ENCODE results near the gene DNAJC18.
"Not testable (repeated sequence)": the region's sequence is repeated elsewhere in the genome, so short reads cannot be mapped to it uniquely, and the experiment has no call there.

The DNAJC18 gene

GRCh38 chr5:139439013-139439903 lies at the start of gene DNAJC18:
TSS of gene DNAJC18 (minus strand) at chr5:139439525. CDS start at chr5:139439445, 80 bp downstream.
- H3K9me3 ChIP-seq (ENCODE audit: insufficient read depth, low read length, severe bottlenecking), result no peaks in the 10 kb centered on the region
- no peaks in the 10 kb centered on the region for H3K27me3 ChIP-seq (ENCODE audit: insufficient read depth, low read length, poor library complexity)
- H3K4me3 ChIP-seq (ENCODE audit: low read depth in 1 of 2, low read length in 2 of 2), result peak within 1 kb of the TSS; percentile 67 to 91
- peak within 1 kb of the TSS; percentile 83 for H3K27ac ChIP-seq (ENCODE audit: low read length)
- DNase-seq (peak; percentile 91), ATAC-seq (ENCODE audit: insufficient read depth, low read depth) (peak; percentile 97)
- 0 out of 2 replicates have a peak, but pooled peaks cover 2% of the 10 kb centered on the region for H3K79me2 ChIP-seq (ENCODE audit: insufficient read depth, low read length)
- H2AFZ ChIP-seq (ENCODE audit: low read depth, low read length), result peak within 1 kb of the TSS; percentile 99
- peak within 1 kb of the TSS; percentile 75 for H3K9ac ChIP-seq (ENCODE audit: low read depth, low read length)
- H3K4me1 ChIP-seq (ENCODE audit: insufficient read depth, low read length), result peaks cover 25% of the 10 kb centered on the region
- TF ChIP-seq CTCF (IDR thresholded peaks at IDR 0.05; ENCODE audit: borderline replicate concordance, extremely low read depth, low read length, poor library complexity, severe bottlenecking) (no peak), EZH2 (IDR thresholded peaks at IDR 0.05; ENCODE audit: borderline replicate concordance, low read depth, low read length, severe bottlenecking) (no peak)
- H3K4me2 ChIP-seq (ENCODE audit: insufficient read depth, low read length), result peak within 1 kb of the TSS; percentile 93
- no peaks in the 10 kb centered on the region for H3K36me3 ChIP-seq (ENCODE audit: insufficient read depth, low read length)
- no peaks in the 10 kb centered on the region for H4K20me1 ChIP-seq (ENCODE audit: insufficient read depth, low read length)

GRCh38 chr5:139488260-139488659 lies 48.9 kb upstream of the DNAJC18 start:
- ATAC-seq (ENCODE audit: insufficient read depth, low read depth) (0 out of 3 replicates have a peak, but pooled peaks have one; percentile 48), DNase-seq (no peak)
- peaks cover 4% of the 10 kb centered on the region for H3K4me1 ChIP-seq (ENCODE audit: insufficient read depth, low read length)
- H2AFZ ChIP-seq (ENCODE audit: low read depth, low read length), result no peak overlapping the region
- TF ChIP-seq EZH2 (IDR thresholded peaks at IDR 0.05; ENCODE audit: borderline replicate concordance, low read depth, low read length, severe bottlenecking) (no peak), CTCF (IDR thresholded peaks at IDR 0.05; ENCODE audit: borderline replicate concordance, extremely low read depth, low read length, poor library complexity, severe bottlenecking) (no peak)
- no peak overlapping the region for H3K4me3 ChIP-seq (ENCODE audit: low read depth in 1 of 2, low read length in 2 of 2)
- no peak overlapping the region for H3K9ac ChIP-seq (ENCODE audit: low read depth, low read length)
- H4K20me1 ChIP-seq (ENCODE audit: insufficient read depth, low read length), result no peaks in the 10 kb centered on the region
- H3K9me3 ChIP-seq (ENCODE audit: insufficient read depth, low read length, severe bottlenecking), result no peaks in the 10 kb centered on the region
- no peaks in the 10 kb centered on the region for H3K27me3 ChIP-seq (ENCODE audit: insufficient read depth, low read length, poor library complexity)
- no peaks in the 10 kb centered on the region for H3K79me2 ChIP-seq (ENCODE audit: insufficient read depth, low read length)
- no peak overlapping the region for H3K4me2 ChIP-seq (ENCODE audit: insufficient read depth, low read length)
- no peak overlapping the region for H3K27ac ChIP-seq (ENCODE audit: low read length)
- H3K36me3 ChIP-seq (ENCODE audit: insufficient read depth, low read length), result no peaks in the 10 kb centered on the region

GRCh38 chr5:139486201-139486600 lies 46.9 kb upstream of the DNAJC18 start:
- H4K20me1 ChIP-seq (ENCODE audit: insufficient read depth, low read length), result no peaks in the 10 kb centered on the region
- H3K9ac ChIP-seq (ENCODE audit: low read depth, low read length), result no peak overlapping the region
- no peak overlapping the region for H3K4me2 ChIP-seq (ENCODE audit: insufficient read depth, low read length)
- TF ChIP-seq EZH2 (IDR thresholded peaks at IDR 0.05; ENCODE audit: borderline replicate concordance, low read depth, low read length, severe bottlenecking), result no peak
- no peak for TF ChIP-seq CTCF (IDR thresholded peaks at IDR 0.05; ENCODE audit: borderline replicate concordance, extremely low read depth, low read length, poor library complexity, severe bottlenecking)
- H3K9me3 ChIP-seq (ENCODE audit: insufficient read depth, low read length, severe bottlenecking), result no peaks in the 10 kb centered on the region
- ATAC-seq (ENCODE audit: insufficient read depth, low read depth), result no peak
- peaks cover 24% of the 10 kb centered on the region for H3K4me1 ChIP-seq (ENCODE audit: insufficient read depth, low read length)
- no peak for DNase-seq
- no peak overlapping the region for H3K27ac ChIP-seq (ENCODE audit: low read length)
- H3K27me3 ChIP-seq (ENCODE audit: insufficient read depth, low read length, poor library complexity), result no peaks in the 10 kb centered on the region
- H3K79me2 ChIP-seq (ENCODE audit: insufficient read depth, low read length), result no peaks in the 10 kb centered on the region
- no peak overlapping the region for H2AFZ ChIP-seq (ENCODE audit: low read depth, low read length)
- no peaks in the 10 kb centered on the region for H3K36me3 ChIP-seq (ENCODE audit: insufficient read depth, low read length)
- no peak overlapping the region for H3K4me3 ChIP-seq (ENCODE audit: low read depth in 1 of 2, low read length in 2 of 2)

GRCh38 chr5:139482890-139483208 lies 43.5 kb upstream of the DNAJC18 start:
- H3K36me3 ChIP-seq (ENCODE audit: insufficient read depth, low read length); H3K79me2 ChIP-seq (ENCODE audit: insufficient read depth, low read length); ATAC-seq (ENCODE audit: insufficient read depth, low read depth); DNase-seq; H3K27me3 ChIP-seq (ENCODE audit: insufficient read depth, low read length, poor library complexity); H4K20me1 ChIP-seq (ENCODE audit: insufficient read depth, low read length); H3K9me3 ChIP-seq (ENCODE audit: insufficient read depth, low read length, severe bottlenecking): not testable (repeated sequence)
- Histone ChIP-seq H3K27ac (ENCODE audit: low read length) (peak overlapping the region; percentile 96), H2AFZ (ENCODE audit: low read depth, low read length) (peak overlapping the region; percentile 52; the same call in 1 of the 2 replicates), H3K4me1 (ENCODE audit: insufficient read depth, low read length) (peaks cover 37% of the 10 kb centered on the region), H3K4me2 (ENCODE audit: insufficient read depth, low read length) (peak overlapping the region; percentile 87), H3K4me3 (ENCODE audit: low read depth in 1 of 2, low read length in 2 of 2) (peak overlapping the region in 1 of 2 experiments; percentile 53; a peak in 1 of 4 replicates), H3K9ac (ENCODE audit: low read depth, low read length) (peak overlapping the region; percentile 61)
